GM12872 (cell line): ENCODE results near the gene TBX1.

Experiments used
- TF ChIP-seq, protein P1 (sequence below): IDR thresholded peaks from 3 replicates; pipeline ENCODE4 v1.5.1; 2011; ENCODE audit warnings: low read depth, mild to moderate bottlenecking, low read length, moderate library complexity; ENCODE audit not compliant: insufficient read depth

TBX1 gene

DNA sequence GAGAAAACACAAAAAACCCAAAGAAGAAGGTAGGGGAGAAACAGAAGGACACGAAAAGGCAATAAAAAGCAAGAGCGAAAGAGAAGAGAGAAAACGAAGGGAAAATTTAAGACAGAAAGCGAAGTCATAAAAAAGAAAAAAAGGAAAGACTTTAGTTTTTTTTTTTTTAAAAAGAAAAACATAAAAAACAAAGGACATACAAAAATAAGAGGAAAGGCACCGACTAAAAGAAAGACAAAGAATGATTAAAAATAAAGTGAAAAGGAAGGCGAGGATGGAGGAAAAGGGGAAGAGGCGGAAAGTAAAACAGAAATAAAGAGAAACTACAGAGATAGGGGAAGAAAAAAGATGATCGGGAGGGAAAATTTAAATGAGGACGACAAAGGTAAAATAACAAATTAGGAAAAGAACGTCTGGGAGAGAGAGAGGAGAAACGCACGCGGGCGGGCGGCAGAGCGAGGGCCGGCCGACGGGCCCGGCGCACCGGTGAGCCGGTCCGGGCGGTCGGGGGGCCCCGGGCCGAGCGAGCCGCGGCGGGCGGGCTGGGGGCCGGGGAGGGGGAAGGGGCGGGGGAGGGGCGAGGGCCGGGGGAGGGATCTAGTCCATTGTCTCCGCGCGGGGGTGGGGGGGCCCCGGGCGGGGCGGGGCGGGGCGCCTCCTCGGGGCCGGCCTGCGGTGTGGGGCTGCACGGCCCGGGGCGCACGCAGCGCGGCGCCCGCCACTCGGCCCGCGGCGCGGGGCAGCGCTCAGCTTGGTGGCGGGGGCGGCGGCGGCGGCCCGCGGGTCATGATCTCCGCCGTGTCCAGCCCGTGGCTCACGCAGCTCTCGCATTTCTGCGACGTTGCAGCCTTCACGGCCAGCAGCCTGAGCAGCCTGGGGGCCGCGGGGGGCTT is at the start of gene TBX1:
Gene TBX1, plus strand, starts transcription at position 721 of the 893 bp plus-strand sequence. Its CDS starts 66 bp downstream, at position 787.
- TF ChIP-seq, protein P1, sequence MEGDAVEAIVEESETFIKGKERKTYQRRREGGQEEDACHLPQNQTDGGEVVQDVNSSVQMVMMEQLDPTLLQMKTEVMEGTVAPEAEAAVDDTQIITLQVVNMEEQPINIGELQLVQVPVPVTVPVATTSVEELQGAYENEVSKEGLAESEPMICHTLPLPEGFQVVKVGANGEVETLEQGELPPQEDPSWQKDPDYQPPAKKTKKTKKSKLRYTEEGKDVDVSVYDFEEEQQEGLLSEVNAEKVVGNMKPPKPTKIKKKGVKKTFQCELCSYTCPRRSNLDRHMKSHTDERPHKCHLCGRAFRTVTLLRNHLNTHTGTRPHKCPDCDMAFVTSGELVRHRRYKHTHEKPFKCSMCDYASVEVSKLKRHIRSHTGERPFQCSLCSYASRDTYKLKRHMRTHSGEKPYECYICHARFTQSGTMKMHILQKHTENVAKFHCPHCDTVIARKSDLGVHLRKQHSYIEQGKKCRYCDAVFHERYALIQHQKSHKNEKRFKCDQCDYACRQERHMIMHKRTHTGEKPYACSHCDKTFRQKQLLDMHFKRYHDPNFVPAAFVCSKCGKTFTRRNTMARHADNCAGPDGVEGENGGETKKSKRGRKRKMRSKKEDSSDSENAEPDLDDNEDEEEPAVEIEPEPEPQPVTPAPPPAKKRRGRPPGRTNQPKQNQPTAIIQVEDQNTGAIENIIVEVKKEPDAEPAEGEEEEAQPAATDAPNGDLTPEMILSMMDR: no peak

DNA sequence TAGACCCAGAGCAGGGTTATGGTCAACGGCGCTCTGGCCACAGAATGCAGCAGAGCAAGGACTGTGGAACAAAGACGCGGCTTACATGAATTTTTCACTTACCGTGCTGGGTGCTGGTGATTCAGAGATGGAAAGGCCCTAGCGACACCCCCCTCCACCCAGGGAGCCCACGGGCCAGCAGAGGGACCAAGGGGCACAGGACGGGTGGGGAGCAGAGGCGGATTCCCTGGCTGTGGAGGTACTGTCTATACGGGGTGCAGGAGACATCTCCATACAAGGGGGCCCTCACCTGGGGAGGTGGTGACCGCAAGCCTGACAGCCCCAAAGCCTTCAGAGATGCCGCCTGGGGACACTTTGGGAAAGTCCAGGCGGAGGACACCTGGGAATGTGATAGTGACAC is 47.3 kb upstream of the TBX1 start:
- TF ChIP-seq, protein P1: no peak

DNA sequence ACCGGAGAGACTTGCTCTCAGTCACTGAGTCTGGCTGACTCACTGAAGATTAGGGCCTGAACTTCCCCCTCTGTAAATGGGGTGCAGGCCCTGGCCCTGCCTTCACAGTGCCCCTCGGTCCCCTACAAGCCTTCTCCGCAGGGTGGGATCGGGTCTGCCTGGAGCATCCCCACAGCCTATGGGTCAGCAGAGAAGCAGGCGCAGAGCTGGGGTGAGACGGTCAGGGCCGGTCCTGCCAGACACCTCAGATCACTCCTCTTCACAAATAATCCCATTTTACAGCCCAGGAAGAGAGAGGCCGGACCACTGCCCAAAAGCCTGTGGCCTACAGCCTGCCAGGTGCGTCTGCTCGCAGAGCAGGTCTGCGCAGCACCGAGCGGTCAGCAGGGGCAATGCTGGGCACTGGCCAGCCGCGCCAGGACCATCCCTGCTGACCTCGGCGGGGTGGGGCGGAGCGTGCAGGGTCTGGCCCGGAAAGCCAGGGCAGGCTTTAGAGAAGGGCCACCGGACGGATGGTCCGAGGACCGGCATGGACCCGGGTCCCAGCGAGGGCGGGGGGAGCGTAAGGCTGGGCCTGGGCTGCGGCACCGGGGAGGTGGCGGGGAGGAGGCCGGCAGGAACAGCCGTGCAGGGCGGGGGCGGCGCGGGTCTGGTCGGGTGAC is 46.8 kb upstream of the TBX1 start:
- TF ChIP-seq, protein P1: no peak

DNA sequence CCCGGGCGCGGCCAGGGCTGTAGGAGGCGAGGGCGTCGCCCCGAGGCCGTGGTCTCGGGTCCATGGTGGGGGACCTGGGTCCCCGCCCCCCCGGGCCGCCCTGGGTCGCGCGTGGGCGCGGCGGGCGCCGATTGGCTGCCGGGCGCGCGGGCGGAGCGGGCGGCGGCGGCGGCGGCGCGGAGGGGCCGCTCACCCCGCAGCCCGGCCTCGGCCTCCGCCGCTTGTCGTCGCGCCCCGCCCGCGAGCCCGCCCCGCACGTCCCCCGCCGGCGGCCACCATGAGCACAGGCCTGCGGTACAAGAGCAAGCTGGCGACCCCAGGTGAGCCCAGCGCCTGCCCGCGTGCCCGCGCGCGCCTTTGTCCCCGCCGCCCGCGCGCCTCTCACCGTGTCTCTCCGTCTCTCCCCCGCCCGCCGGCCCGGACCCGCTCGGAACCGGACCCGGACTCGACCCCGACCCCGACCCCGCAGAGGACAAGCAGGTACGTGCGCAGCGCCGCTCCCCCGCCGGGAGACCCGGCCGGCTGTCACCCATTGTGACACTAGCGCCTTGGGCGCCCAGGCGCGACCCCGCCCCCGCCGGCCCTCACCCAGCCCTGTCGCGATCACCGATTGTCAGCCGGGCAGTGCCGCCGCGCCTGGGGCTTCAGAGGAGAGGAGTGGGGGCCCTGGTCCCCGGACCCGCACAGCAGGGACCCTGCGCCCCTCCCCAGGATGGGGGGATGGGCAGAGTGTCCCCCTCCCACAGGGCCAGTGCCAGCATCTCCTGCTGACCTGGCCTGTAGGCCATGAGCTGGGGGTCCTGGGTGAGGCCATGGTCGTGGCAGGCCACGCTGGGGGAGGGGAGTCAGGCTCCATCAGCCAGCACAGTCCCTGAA is 46.0 kb upstream of the TBX1 start, which contains the start of gene SEPTIN5:
Gene SEPTIN5, plus strand, starts transcription at position 192 of the 876 bp plus-strand sequence. Its CDS starts 86 bp downstream, at position 278.
- TF ChIP-seq, protein P1: no peak

DNA sequence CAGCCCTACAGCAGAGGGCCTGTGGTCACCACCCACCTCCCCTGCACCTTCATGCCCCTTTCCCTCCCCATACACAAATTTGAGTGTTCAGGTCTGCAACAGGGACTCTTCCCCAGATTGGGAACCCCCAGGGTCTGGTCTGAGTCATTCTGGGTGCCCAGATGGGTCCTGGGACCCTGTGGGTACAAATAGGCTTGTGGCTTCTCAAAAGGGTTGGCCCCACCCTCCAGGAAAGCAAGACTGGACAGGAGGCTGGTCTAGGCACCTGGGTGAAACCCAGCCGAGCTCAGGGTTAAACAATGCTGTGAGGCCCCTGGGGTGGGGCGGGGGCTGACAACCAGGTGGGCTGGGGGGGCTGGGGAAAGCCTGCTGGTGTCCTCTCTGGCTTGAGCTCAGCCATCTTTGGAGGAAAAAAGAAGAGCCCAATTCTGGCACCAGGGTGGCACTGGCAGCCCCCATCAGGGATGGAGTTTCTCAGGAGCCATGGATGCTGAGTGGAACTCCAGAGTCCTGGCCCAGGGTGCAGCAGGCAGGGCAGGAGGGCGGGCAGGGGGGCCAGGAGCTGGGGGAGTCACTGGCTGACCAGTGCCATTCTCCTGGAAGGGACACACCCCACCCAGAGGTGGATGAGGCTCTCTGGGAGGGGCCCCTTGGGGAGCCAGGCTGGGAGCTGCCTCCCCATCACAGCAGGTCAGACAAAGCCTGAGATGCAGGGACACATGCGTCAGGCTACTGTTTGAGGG is 45.2 kb upstream of the TBX1 start:
- TF ChIP-seq, protein P1: no peak

DNA sequence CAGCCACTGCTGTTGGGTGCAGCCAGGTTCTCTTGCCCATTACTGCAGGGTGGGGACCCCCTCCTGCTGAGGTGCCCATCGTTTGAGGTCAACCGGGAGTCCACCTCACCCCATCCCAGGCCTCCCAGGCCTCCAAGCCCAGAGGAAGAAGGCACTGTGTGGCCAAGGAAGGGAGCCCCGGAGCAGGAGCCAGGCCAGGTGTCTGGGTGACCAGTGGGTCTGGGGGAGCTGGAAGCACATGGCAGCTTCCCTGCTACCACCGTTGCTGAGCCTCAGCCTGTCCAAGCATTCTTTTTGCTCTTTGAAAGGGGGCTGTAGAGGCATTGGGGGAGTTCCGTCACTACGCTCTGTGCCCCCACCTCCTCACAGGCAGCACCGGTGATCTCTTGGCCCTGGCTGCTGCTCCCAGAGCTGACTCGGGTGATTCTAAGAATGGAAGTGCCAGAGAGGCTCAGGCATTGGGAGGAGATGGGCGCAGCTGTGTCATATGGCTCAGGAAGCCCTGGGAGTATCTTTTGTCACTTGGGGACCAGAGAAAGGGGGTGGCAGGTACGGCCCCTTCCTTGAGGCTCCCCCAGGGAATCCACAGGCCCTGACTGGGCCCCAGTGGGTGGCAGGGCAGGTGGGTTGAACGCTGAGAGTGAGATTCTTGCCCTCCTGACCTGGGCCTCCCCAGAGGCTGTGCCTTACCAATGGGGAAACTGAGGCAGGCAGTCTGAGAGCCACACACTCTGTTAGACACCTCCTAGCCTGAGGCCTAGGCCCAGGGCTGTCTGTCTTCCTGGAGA is 44.3 kb upstream of the TBX1 start:
- TF ChIP-seq, protein P1: no peak
